Measurements from ENCODE around the gene ANKS1A. TPM values are rescaled to one million over a fixed set of nuclear protein-coding genes. Genes with fewer than 3 reads are reported as not detected.

ANKS1A gene
- total and polyA plus RNA-seq, 11 donors: 11.0 to 49.5 (median 29.3) TPM

DNA sequence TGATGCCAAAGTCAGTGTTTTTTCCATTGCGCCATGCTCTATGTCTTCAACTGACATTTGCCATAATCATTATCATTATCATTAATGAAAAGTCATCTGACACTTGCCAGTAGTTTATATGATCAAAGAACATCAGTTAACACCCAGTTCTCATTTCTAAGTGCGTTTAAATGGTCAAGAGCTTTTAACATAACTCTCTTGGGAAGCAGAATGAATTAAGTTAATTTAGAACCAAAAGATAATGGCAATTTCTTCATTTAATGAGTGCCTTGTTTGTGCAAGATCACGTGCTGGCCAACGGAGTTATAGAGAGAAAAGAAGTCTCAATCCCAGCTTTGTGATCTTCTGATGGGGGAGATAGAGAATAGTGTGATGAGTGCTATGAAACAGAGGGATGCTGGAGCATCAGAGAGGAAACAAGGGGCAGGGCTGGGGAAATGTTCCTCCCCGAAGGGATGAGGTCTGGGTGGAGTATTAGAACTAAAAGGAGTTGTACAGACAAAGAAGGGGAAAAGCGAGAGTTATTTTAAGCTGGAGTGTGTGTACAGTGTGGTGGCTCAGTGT lies 20.3 kb downstream of the ANKS1A start:
- H3K4me3 ChIP-seq: no peak overlapping the region
- intact Hi-C loops (cut with DNase I): loop anchor here in 1 of 10 donors (10.0 kb wide), 1 partner anchor 55 kb away; no protein-coding TSS in a partner anchor
- no peaks in the 10 kb centered on the region for H3K9me3 ChIP-seq
- H3K27ac ChIP-seq: no peak overlapping the region
- no peak for TF ChIP-seq POLR2A (IDR thresholded peaks at IDR 0.05)
- TF ChIP-seq, protein P1, sequence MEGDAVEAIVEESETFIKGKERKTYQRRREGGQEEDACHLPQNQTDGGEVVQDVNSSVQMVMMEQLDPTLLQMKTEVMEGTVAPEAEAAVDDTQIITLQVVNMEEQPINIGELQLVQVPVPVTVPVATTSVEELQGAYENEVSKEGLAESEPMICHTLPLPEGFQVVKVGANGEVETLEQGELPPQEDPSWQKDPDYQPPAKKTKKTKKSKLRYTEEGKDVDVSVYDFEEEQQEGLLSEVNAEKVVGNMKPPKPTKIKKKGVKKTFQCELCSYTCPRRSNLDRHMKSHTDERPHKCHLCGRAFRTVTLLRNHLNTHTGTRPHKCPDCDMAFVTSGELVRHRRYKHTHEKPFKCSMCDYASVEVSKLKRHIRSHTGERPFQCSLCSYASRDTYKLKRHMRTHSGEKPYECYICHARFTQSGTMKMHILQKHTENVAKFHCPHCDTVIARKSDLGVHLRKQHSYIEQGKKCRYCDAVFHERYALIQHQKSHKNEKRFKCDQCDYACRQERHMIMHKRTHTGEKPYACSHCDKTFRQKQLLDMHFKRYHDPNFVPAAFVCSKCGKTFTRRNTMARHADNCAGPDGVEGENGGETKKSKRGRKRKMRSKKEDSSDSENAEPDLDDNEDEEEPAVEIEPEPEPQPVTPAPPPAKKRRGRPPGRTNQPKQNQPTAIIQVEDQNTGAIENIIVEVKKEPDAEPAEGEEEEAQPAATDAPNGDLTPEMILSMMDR (IDR thresholded peaks at IDR 0.05): no peak
- WGBS, 4 donors: 54 to 61% (median 56%) methylated on average over 6 of the region's 6 CpGs
- ATAC-seq: no peak
- H3K36me3 ChIP-seq: no peaks in the 10 kb centered on the region
- H3K4me1 ChIP-seq: peaks cover 0 to 56% (median 16%) of the 10 kb centered on the region in 12 donors
- no peak for DNase-seq
- no peaks in the 10 kb centered on the region for H3K27me3 ChIP-seq

DNA sequence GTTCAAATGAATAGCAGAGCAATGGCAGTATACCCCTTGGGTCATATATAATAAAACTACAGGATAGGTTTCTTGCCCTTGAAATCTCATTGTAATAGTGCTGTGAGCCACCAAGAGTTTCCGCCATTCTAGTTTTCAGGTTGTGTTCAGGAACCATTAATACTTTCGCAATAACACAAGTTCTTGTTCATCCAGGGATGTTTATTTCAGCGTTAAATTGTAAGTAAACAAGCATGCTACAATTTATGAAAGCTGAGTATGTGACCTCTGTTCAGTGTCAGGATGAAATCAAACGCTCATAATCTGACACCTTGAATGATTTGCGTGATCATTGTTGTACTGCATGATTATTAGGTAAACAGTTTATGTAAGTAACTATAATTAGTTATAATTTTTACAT lies 22.8 kb downstream of the ANKS1A start:
- 90 to 95% (median 93%) methylated on average over 5 of the region's 5 CpGs for WGBS, 4 donors
- TF ChIP-seq POLR2A (IDR thresholded peaks at IDR 0.05): no peak
- TF ChIP-seq, protein P1 (IDR thresholded peaks at IDR 0.05): no peak
- H3K4me1 ChIP-seq: peaks cover 0 to 52% (median 22%) of the 10 kb centered on the region in 12 donors
- H3K36me3 ChIP-seq: no peaks in the 10 kb centered on the region
- intact Hi-C loops (cut with DNase I): no loop called here
- no peaks in the 10 kb centered on the region for H3K27me3 ChIP-seq
- H3K9me3 ChIP-seq: no peaks in the 10 kb centered on the region
- H3K4me3 ChIP-seq: no peak overlapping the region
- no peak overlapping the region for H3K27ac ChIP-seq
- DNase-seq: no peak
- ATAC-seq: no peak

DNA sequence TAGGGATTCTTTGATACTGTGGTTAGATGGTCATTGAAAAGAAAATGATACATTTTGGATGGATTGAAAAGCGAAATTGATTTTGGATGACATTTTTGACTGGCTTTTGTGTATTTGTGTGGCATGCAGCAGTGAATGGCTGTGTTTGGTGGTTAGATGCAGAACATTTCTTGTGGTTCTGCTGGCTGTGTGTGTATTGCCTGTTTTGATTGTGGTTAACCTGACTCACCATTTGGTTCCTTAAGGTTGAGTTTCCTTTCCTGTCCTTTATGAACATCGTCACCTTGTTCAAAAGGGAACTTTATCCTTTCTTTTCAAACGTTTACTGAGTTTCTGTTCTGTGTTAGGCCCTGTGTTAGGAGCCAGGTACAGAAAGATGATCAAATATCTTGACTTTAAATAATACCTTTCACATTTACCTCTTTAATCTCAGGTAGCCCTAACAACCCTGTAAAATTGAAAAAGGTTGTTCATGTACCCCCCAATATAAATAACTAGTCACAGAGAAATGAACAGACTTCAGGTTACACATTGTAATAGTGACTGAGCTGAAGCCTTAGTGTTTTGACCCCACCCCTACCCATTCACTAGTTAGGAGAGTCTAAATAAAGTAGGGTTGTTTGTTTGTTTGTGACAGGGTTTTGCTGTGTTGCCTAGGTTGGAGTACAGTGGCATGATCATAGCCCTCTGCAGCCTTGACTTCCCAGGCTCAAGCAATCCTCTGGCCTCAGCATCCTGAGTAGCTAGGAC lies 23.8 kb downstream of the ANKS1A start:
- no peaks in the 10 kb centered on the region for H3K36me3 ChIP-seq
- ATAC-seq (no peak), DNase-seq (no peak)
- TF ChIP-seq, protein P1 (IDR thresholded peaks at IDR 0.05): no peak
- TF ChIP-seq POLR2A (IDR thresholded peaks at IDR 0.05): no peak
- H3K27ac ChIP-seq: no peak overlapping the region
- no peaks in the 10 kb centered on the region for H3K9me3 ChIP-seq
- peaks cover 0 to 57% (median 31%) of the 10 kb centered on the region in 12 donors for H3K4me1 ChIP-seq
- no peaks in the 10 kb centered on the region for H3K27me3 ChIP-seq
- intact Hi-C loops (cut with DNase I): no loop called here
- no peak overlapping the region for H3K4me3 ChIP-seq
- WGBS, 4 donors: 82 to 83% (median 82%) methylated on average over 3 of the region's 3 CpGs

DNA sequence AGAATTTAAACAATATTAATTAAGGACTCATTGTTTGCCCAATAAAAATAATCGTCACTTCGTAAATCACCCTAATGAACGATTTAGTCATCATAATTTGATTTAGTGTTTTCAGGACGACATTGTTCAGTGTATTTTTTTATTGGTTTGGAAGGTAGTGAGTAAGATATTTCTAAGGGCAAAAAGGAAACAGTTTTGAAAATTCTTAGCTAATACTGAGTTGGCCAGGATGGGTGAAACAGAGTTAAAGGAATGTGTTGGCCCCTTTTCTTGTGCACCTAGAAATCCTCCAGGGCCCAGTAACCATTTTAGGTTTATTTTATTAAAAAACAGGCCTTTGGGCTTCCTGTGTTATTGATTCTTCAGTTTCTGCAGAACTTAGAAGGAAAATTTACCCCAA lies 25.3 kb downstream of the ANKS1A start:
- TF ChIP-seq, protein P1 (IDR thresholded peaks at IDR 0.05): no peak
- TF ChIP-seq POLR2A (IDR thresholded peaks at IDR 0.05): no peak
- DNase-seq (no peak), ATAC-seq (no peak)
- Histone ChIP-seq H3K27me3 (no peaks in the 10 kb centered on the region), H3K9me3 (no peaks in the 10 kb centered on the region), H3K4me1 (peaks cover 9 to 65% (median 37%) of the 10 kb centered on the region in 12 donors), H3K4me3 (no peak overlapping the region), H3K27ac (no peak overlapping the region), H3K36me3 (peaks cover 0 to 9% (median 0%) of the 10 kb centered on the region in 9 donors)
- intact Hi-C loops (cut with DNase I): no loop called here
- WGBS, 4 donors: 96 to 97% (median 96%) methylated on average over 4 of the region's 4 CpGs
